Measurements from ENCODE around the gene COA4.

Gene COA4
- total RNA-seq, result 12.2 to 12.3 (median 12.3) reads per million in 3 donors

DNA sequence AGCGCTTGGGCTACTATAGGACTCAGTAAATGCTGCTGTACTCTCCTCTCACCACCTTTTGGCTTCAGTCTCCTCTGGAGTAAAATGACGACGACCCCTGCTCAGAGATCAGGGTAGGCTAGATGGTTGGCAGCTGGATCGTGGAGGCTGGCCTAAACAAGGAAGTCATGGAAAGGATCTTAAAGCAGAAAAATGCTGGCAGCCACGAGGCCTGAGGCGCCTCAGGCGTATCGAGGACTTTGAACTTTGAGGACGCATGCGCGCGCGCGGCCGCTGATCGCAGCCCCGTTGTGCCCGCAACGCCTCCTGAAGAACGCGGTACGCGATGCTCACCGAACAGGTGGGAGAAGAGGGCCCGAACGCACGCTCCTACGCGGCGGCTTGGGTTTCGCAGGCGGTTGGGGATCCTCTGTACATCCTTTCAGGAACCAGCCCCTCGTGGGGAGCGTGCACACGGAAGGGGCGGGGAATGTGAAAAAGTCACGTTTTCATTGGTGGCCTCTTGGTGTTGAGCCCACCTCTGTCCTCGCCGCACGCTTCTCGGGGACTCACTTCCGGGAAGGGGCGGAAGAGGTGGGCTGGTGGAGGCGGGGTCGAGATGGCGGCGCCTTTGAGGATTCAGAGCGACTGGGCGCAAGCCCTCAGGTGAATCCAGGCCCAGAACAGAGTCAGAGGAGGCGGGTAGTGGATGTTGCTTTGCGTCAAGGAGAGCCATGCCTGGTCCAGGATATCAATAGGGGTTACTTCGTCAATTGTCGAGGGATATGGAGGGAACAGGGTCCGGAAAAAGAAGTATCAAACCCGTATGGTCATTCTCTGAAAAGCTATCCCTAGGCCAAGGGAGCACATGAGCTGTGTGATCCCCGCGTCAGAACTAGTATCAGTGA lies at the start of gene COA4, which contains the start of gene PAAF1:
Gene COA4 (minus strand): TSS at position 423 of the 887 bp plus-strand sequence. CDS start 3,468 bp downstream, outside the sequence.
Gene PAAF1 (plus strand): TSS at position 576 of the 887 bp plus-strand sequence. CDS start 23 bp downstream, at position 599.
- no peaks in the 10 kb centered on the region for H3K9me3 ChIP-seq (ENCODE audit: control insufficient read depth, low read length)
- H3K36me3 ChIP-seq (ENCODE audit: control insufficient read depth, insufficient read depth, low read length), result peaks cover 18% of the 10 kb centered on the region
- peak within 1 kb of the TSS; percentile 74 for H3K4me3 ChIP-seq (ENCODE audit: insufficient read depth, low read depth, low read length, poor library complexity, severe bottlenecking)
- H3K27me3 ChIP-seq (replicated peaks; ENCODE audit: control insufficient read depth, insufficient read depth, low read length, poor library complexity, severe bottlenecking), result no peaks in the 10 kb centered on the region
- peaks cover 24% of the 10 kb centered on the region for H3K4me1 ChIP-seq (ENCODE audit: control insufficient read depth, insufficient read depth, low read length, poor library complexity, severe bottlenecking)
- DNase-seq, result peak; percentile 87 to 91 (median 91)
- H3K27ac ChIP-seq (ENCODE audit: insufficient read depth, low read length, poor library complexity, severe bottlenecking), result peak within 1 kb of the TSS; percentile 76

DNA sequence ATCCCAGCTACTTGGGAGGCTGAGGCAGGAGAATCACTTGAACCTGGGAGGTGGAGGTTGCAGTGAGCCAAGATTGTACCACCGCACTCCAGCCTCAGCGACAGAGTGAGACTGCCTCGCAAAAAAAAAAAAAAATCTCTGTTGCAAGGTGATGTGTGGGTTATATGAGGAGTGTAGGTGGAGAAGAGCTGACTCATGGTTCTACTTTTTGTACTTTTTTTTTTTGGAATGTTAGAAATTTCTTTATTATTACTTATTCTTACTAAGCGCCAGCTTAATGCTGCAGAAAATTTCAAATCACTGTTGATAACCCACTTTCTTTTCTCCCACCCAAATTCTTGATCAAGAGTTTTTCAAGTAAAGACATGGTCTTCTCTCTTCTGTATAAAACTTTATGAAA lies 44.5 kb upstream of the COA4 start:
- Histone ChIP-seq H3K27ac (ENCODE audit: insufficient read depth, low read length, poor library complexity, severe bottlenecking) (no peak overlapping the region), H3K36me3 (ENCODE audit: control insufficient read depth, insufficient read depth, low read length) (peaks cover 30% of the 10 kb centered on the region), H3K4me1 (ENCODE audit: control insufficient read depth, insufficient read depth, low read length, poor library complexity, severe bottlenecking) (no peaks in the 10 kb centered on the region), H3K4me3 (ENCODE audit: insufficient read depth, low read depth, low read length, poor library complexity, severe bottlenecking) (no peak overlapping the region), H3K27me3 (replicated peaks; ENCODE audit: control insufficient read depth, insufficient read depth, low read length, poor library complexity, severe bottlenecking) (no peaks in the 10 kb centered on the region), H3K9me3 (ENCODE audit: control insufficient read depth, low read length) (no peaks in the 10 kb centered on the region)
- DNase-seq, result no peak

GRCh38 chr11:73916435-73916834 lies 39.8 kb upstream of the COA4 start:
- Histone ChIP-seq H3K4me1 (ENCODE audit: control insufficient read depth, insufficient read depth, low read length, poor library complexity, severe bottlenecking) (no peaks in the 10 kb centered on the region), H3K4me3 (ENCODE audit: insufficient read depth, low read depth, low read length, poor library complexity, severe bottlenecking) (no peak overlapping the region), H3K27ac (ENCODE audit: insufficient read depth, low read length, poor library complexity, severe bottlenecking) (no peak overlapping the region), H3K27me3 (replicated peaks; ENCODE audit: control insufficient read depth, insufficient read depth, low read length, poor library complexity, severe bottlenecking) (no peaks in the 10 kb centered on the region), H3K9me3 (ENCODE audit: control insufficient read depth, low read length) (no peaks in the 10 kb centered on the region), H3K36me3 (ENCODE audit: control insufficient read depth, insufficient read depth, low read length) (peaks cover 61% of the 10 kb centered on the region)
- no peak for DNase-seq

DNA sequence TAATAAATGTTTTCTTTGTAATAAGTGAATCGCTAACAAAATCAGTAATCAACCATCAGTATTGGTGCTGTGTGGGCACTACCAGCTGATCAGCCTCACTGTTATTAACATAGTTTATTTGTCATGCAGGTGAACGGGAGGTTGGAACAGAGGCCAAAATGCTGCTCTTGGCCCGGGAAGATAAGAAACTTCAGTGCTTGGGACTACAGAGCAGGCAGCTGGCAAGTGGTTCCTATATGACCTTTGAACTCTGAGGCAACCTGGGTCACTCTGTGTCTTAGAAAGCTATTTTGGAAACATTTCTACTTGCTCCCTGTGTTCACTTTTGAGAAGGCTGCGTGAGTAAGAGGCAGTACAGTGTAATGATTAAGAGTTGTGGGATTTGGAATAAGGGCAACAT lies 37.6 kb upstream of the COA4 start:
- Histone ChIP-seq H3K27me3 (replicated peaks; ENCODE audit: control insufficient read depth, insufficient read depth, low read length, poor library complexity, severe bottlenecking) (no peaks in the 10 kb centered on the region), H3K36me3 (ENCODE audit: control insufficient read depth, insufficient read depth, low read length) (peaks cover 64% of the 10 kb centered on the region), H3K4me1 (ENCODE audit: control insufficient read depth, insufficient read depth, low read length, poor library complexity, severe bottlenecking) (no peaks in the 10 kb centered on the region), H3K4me3 (ENCODE audit: insufficient read depth, low read depth, low read length, poor library complexity, severe bottlenecking) (no peak overlapping the region), H3K9me3 (ENCODE audit: control insufficient read depth, low read length) (no peaks in the 10 kb centered on the region), H3K27ac (ENCODE audit: insufficient read depth, low read length, poor library complexity, severe bottlenecking) (no peak overlapping the region)
- no peak for DNase-seq

DNA sequence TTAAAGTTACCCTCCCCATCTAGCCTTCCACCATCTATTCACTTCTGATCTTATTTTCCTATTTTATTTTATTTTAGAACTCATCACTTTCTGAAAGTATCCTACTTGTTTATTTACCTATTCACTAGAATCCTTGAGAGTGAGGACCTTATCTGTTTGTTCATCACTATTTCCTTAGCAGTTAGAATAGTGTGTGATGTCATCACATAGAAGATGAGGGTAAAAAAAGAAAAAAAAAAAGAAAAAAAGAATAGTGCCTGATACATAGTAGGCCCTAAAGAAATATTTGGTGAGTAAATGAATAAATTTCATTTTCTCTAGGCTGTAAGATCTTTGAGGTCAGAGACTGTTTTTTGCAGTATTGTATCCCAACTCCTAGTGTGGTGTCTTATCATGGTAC lies 36.8 kb upstream of the COA4 start:
- Histone ChIP-seq H3K4me3 (ENCODE audit: insufficient read depth, low read depth, low read length, poor library complexity, severe bottlenecking) (no peak overlapping the region), H3K4me1 (ENCODE audit: control insufficient read depth, insufficient read depth, low read length, poor library complexity, severe bottlenecking) (no peaks in the 10 kb centered on the region), H3K36me3 (ENCODE audit: control insufficient read depth, insufficient read depth, low read length) (peaks cover 61% of the 10 kb centered on the region)

GRCh38 chr11:73912026-73912425 lies 35.4 kb upstream of the COA4 start:
- Histone ChIP-seq H3K4me1 (ENCODE audit: control insufficient read depth, insufficient read depth, low read length, poor library complexity, severe bottlenecking) (no peaks in the 10 kb centered on the region), H3K27me3 (replicated peaks; ENCODE audit: control insufficient read depth, insufficient read depth, low read length, poor library complexity, severe bottlenecking) (no peaks in the 10 kb centered on the region), H3K4me3 (ENCODE audit: insufficient read depth, low read depth, low read length, poor library complexity, severe bottlenecking) (no peak overlapping the region), H3K36me3 (ENCODE audit: control insufficient read depth, insufficient read depth, low read length) (peaks cover 58% of the 10 kb centered on the region), H3K9me3 (ENCODE audit: control insufficient read depth, low read length) (no peaks in the 10 kb centered on the region), H3K27ac (ENCODE audit: insufficient read depth, low read length, poor library complexity, severe bottlenecking) (no peak overlapping the region)
- DNase-seq, result no peak

More for the DNA sequence above, 36.8 kb upstream of the COA4 start:
- Histone ChIP-seq H3K9me3 (ENCODE audit: control insufficient read depth, low read length) (no peaks in the 10 kb centered on the region), H3K27me3 (replicated peaks; ENCODE audit: control insufficient read depth, insufficient read depth, low read length, poor library complexity, severe bottlenecking) (no peaks in the 10 kb centered on the region), H3K27ac (ENCODE audit: insufficient read depth, low read length, poor library complexity, severe bottlenecking) (no peak overlapping the region)
- no peak for DNase-seq

DNA sequence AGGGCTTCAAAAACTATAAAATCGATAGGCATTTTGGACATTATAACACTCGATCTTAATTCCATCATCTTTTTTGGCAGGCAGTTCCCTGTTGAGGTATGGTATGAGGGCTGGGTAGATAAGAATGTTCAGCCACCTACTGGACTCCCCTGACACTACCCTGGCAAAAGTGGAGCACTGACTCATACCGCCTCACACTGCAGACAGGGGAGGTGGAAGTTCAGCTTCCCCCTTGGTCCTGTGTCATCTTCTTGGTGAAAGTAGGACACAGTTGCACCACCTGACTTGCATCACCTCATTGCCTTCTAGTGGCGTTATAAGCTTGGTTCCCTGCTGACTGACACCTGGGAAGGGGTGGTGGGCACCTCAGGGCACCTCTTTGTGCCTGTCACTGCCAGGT lies 30.5 kb upstream of the COA4 start:
- H3K27me3 ChIP-seq (replicated peaks; ENCODE audit: control insufficient read depth, insufficient read depth, low read length, poor library complexity, severe bottlenecking), result no peaks in the 10 kb centered on the region
- H3K36me3 ChIP-seq (ENCODE audit: control insufficient read depth, insufficient read depth, low read length), result peaks cover 21% of the 10 kb centered on the region
- no peaks in the 10 kb centered on the region for H3K9me3 ChIP-seq (ENCODE audit: control insufficient read depth, low read length)
- no peak overlapping the region for H3K4me3 ChIP-seq (ENCODE audit: insufficient read depth, low read depth, low read length, poor library complexity, severe bottlenecking)
- DNase-seq, result peak in 1 of 3 donors; percentile 8
- no peaks in the 10 kb centered on the region for H3K4me1 ChIP-seq (ENCODE audit: control insufficient read depth, insufficient read depth, low read length, poor library complexity, severe bottlenecking)
- no peak overlapping the region for H3K27ac ChIP-seq (ENCODE audit: insufficient read depth, low read length, poor library complexity, severe bottlenecking)

- Histone ChIP-seq H3K9me3 (ENCODE audit: control insufficient read depth, low read length) (no peaks in the 10 kb centered on the region), H3K36me3 (ENCODE audit: control insufficient read depth, insufficient read depth, low read length) (peaks cover 14% of the 10 kb centered on the region)
These were observed 25.7 kb upstream of the COA4 start for GRCh38 chr11:73902303-73902702.

DNA sequence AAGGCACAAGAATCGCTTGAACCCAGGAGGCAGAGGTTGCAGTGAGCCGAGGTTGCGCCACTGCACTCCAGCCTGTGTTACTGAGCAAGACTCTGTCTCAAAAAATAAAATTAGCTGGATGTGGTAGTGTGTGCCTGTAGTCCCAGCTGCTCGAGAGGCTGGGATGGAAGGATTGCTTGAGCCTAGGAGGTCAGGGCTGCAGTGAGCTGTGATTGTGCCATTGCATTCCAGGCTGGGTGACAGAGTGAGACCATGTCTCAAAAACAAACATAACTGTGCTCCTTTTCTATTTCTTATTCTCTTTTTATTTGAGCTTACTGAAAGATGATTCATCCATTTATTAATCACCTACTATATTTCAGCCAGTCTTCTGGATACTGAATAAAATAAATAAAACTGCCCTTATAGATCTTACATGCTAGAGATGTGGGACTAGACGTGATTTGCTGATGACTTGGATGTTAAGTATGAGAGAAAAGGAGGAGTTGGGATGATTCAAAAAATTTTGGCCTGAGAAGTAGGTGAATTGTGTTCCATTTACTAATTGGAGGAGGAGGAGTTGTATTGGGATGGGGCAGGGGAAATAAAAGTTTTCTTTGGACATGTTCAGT lies 18.2 kb upstream of the COA4 start:
- no peak overlapping the region for H3K27ac ChIP-seq (ENCODE audit: insufficient read depth, low read length, poor library complexity, severe bottlenecking)
- H3K27me3 ChIP-seq (replicated peaks; ENCODE audit: control insufficient read depth, insufficient read depth, low read length, poor library complexity, severe bottlenecking), result no peaks in the 10 kb centered on the region
- H3K36me3 ChIP-seq (ENCODE audit: control insufficient read depth, insufficient read depth, low read length), result peaks cover 24% of the 10 kb centered on the region
- H3K4me3 ChIP-seq (ENCODE audit: insufficient read depth, low read depth, low read length, poor library complexity, severe bottlenecking), result no peak overlapping the region
- H3K9me3 ChIP-seq (ENCODE audit: control insufficient read depth, low read length), result no peaks in the 10 kb centered on the region
- H3K4me1 ChIP-seq (ENCODE audit: control insufficient read depth, insufficient read depth, low read length, poor library complexity, severe bottlenecking), result no peaks in the 10 kb centered on the region
- DNase-seq, result no peak

More at GRCh38 chr11:73902303-73902702, 25.7 kb upstream of the COA4 start:
- no peak overlapping the region for H3K4me3 ChIP-seq (ENCODE audit: insufficient read depth, low read depth, low read length, poor library complexity, severe bottlenecking)
- no peak for DNase-seq
- no peaks in the 10 kb centered on the region for H3K27me3 ChIP-seq (replicated peaks; ENCODE audit: control insufficient read depth, insufficient read depth, low read length, poor library complexity, severe bottlenecking)
- H3K4me1 ChIP-seq (ENCODE audit: control insufficient read depth, insufficient read depth, low read length, poor library complexity, severe bottlenecking), result no peaks in the 10 kb centered on the region
- H3K27ac ChIP-seq (ENCODE audit: insufficient read depth, low read length, poor library complexity, severe bottlenecking), result no peak overlapping the region

- Histone ChIP-seq H3K4me1 (ENCODE audit: control insufficient read depth, insufficient read depth, low read length, poor library complexity, severe bottlenecking) (no peaks in the 10 kb centered on the region), H3K36me3 (ENCODE audit: control insufficient read depth, insufficient read depth, low read length) (peaks cover 27% of the 10 kb centered on the region), H3K27ac (ENCODE audit: insufficient read depth, low read length, poor library complexity, severe bottlenecking) (no peak overlapping the region), H3K27me3 (replicated peaks; ENCODE audit: control insufficient read depth, insufficient read depth, low read length, poor library complexity, severe bottlenecking) (no peaks in the 10 kb centered on the region), H3K9me3 (ENCODE audit: control insufficient read depth, low read length) (no peaks in the 10 kb centered on the region), H3K4me3 (ENCODE audit: insufficient read depth, low read depth, low read length, poor library complexity, severe bottlenecking) (no peak overlapping the region)
- DNase-seq, result no peak
These were observed 16.4 kb upstream of the COA4 start for GRCh38 chr11:73893041-73893440.

Measured in effector memory CD4-positive, alpha-beta T cell (primary cell).